Measurements from ENCODE around the gene AP4B1. TPM values are rescaled to one million over a fixed set of nuclear protein-coding genes. Genes with fewer than 3 reads are reported as not detected.

AP4B1 gene
- polyA plus RNA-seq, 2 donors = 12.9 to 15.1 TPM

- no peak overlapping the region for H3K4me3 ChIP-seq (ENCODE audit: low read depth in 1 of 2, low read length in 2 of 2)
- 83 to 87% methylated on average over 2 of the region's 2 CpGs for WGBS, 2 donors
- H3K9me3 ChIP-seq (ENCODE audit: control insufficient read depth in 2 of 2, insufficient read depth in 1 of 2, low read depth in 1 of 2, low read length in 1 of 2) = no peaks in the 10 kb centered on the region
- no peaks in the 10 kb centered on the region for H3K4me1 ChIP-seq (ENCODE audit: control insufficient read depth in 2 of 2, insufficient read depth in 2 of 2, low read length in 1 of 2)
- H3K27me3 ChIP-seq (ENCODE audit: control insufficient read depth in 1 of 2, insufficient read depth in 2 of 2, low read length in 2 of 2) = no peaks in the 10 kb centered on the region
- no peak overlapping the region for H3K27ac ChIP-seq (ENCODE audit: low read depth in 2 of 2, low read length in 1 of 2)
- H3K36me3 ChIP-seq (ENCODE audit: control insufficient read depth in 2 of 2, insufficient read depth in 2 of 2, low read length in 1 of 2) = no peaks in the 10 kb centered on the region
These were observed 12.9 kb upstream of the AP4B1 start for GRCh38 chr1:113917400-113918082.

- WGBS, 2 donors = 96 to 98% methylated on average over 5 of the region's 5 CpGs
These were observed 12.4 kb upstream of the AP4B1 start for GRCh38 chr1:113916974-113917373.

GRCh38 chr1:113913887-113914664, 9.5 kb upstream of the AP4B1 start:
- Histone ChIP-seq H3K4me3 (ENCODE audit: low read depth in 1 of 2, low read length in 2 of 2) (no peak overlapping the region), H3K27me3 (ENCODE audit: control insufficient read depth in 1 of 2, insufficient read depth in 2 of 2, low read length in 2 of 2) (no peaks in the 10 kb centered on the region), H3K9me3 (ENCODE audit: control insufficient read depth in 2 of 2, insufficient read depth in 1 of 2, low read depth in 1 of 2, low read length in 1 of 2) (no peaks in the 10 kb centered on the region), H3K4me1 (ENCODE audit: control insufficient read depth in 2 of 2, insufficient read depth in 2 of 2, low read length in 1 of 2) (no peaks in the 10 kb centered on the region), H3K36me3 (ENCODE audit: control insufficient read depth in 2 of 2, insufficient read depth in 2 of 2, low read length in 1 of 2) (peaks cover 0 to 5% of the 10 kb centered on the region in 2 donors), H3K27ac (ENCODE audit: low read depth in 2 of 2, low read length in 1 of 2) (no peak overlapping the region)
- 81 to 88% methylated on average over 5 of the region's 5 CpGs for whole genome bisulfite sequencing, 2 donors

More at GRCh38 chr1:113916974-113917373, 12.4 kb upstream of the AP4B1 start:
- no peak overlapping the region for H3K4me3 ChIP-seq (ENCODE audit: low read depth in 1 of 2, low read length in 2 of 2)
- no peaks in the 10 kb centered on the region for H3K27me3 ChIP-seq (ENCODE audit: control insufficient read depth in 1 of 2, insufficient read depth in 2 of 2, low read length in 2 of 2)
- no peaks in the 10 kb centered on the region for H3K36me3 ChIP-seq (ENCODE audit: control insufficient read depth in 2 of 2, insufficient read depth in 2 of 2, low read length in 1 of 2)
- H3K4me1 ChIP-seq (ENCODE audit: control insufficient read depth in 2 of 2, insufficient read depth in 2 of 2, low read length in 1 of 2) = no peaks in the 10 kb centered on the region
- no peaks in the 10 kb centered on the region for H3K9me3 ChIP-seq (ENCODE audit: control insufficient read depth in 2 of 2, insufficient read depth in 1 of 2, low read depth in 1 of 2, low read length in 1 of 2)
- H3K27ac ChIP-seq (ENCODE audit: low read depth in 2 of 2, low read length in 1 of 2) = no peak overlapping the region

GRCh38 chr1:113913312-113913668, 8.7 kb upstream of the AP4B1 start:
- no peaks in the 10 kb centered on the region for H3K4me1 ChIP-seq (ENCODE audit: control insufficient read depth in 2 of 2, insufficient read depth in 2 of 2, low read length in 1 of 2)
- no peak overlapping the region for H3K4me3 ChIP-seq (ENCODE audit: low read depth in 1 of 2, low read length in 2 of 2)
- peak overlapping the region in 1 of 2 donors; percentile 59 for H3K27ac ChIP-seq (ENCODE audit: low read depth in 2 of 2, low read length in 1 of 2)
- peaks cover 0 to 8% of the 10 kb centered on the region in 2 donors for H3K36me3 ChIP-seq (ENCODE audit: control insufficient read depth in 2 of 2, insufficient read depth in 2 of 2, low read length in 1 of 2)
- 46 to 50% methylated on average over 3 of the region's 3 CpGs for WGBS, 2 donors
- no peaks in the 10 kb centered on the region for H3K9me3 ChIP-seq (ENCODE audit: control insufficient read depth in 2 of 2, insufficient read depth in 1 of 2, low read depth in 1 of 2, low read length in 1 of 2)
- H3K27me3 ChIP-seq (ENCODE audit: control insufficient read depth in 1 of 2, insufficient read depth in 2 of 2, low read length in 2 of 2) = no peaks in the 10 kb centered on the region

- Histone ChIP-seq H3K4me3 (ENCODE audit: low read depth in 1 of 2, low read length in 2 of 2) (no peak overlapping the region), H3K36me3 (ENCODE audit: control insufficient read depth in 2 of 2, insufficient read depth in 2 of 2, low read length in 1 of 2) (peaks cover 0 to 12% of the 10 kb centered on the region in 2 donors), H3K27ac (ENCODE audit: low read depth in 2 of 2, low read length in 1 of 2) (peak overlapping the region in 1 of 2 donors; percentile 59), H3K9me3 (ENCODE audit: control insufficient read depth in 2 of 2, insufficient read depth in 1 of 2, low read depth in 1 of 2, low read length in 1 of 2) (no peaks in the 10 kb centered on the region), H3K27me3 (ENCODE audit: control insufficient read depth in 1 of 2, insufficient read depth in 2 of 2, low read length in 2 of 2) (no peaks in the 10 kb centered on the region), H3K4me1 (ENCODE audit: control insufficient read depth in 2 of 2, insufficient read depth in 2 of 2, low read length in 1 of 2) (no peaks in the 10 kb centered on the region)
- WGBS, 2 donors = 64 to 65% methylated on average over 6 of the region's 6 CpGs
These were observed 8.2 kb upstream of the AP4B1 start for GRCh38 chr1:113912594-113913311.

GRCh38 chr1:113905435-113905861, 849 bp upstream of the AP4B1 start:
- Histone ChIP-seq H3K36me3 (ENCODE audit: control insufficient read depth in 2 of 2, insufficient read depth in 2 of 2, low read length in 1 of 2) (peaks cover 0 to 11% of the 10 kb centered on the region in 2 donors), H3K9me3 (ENCODE audit: control insufficient read depth in 2 of 2, insufficient read depth in 1 of 2, low read depth in 1 of 2, low read length in 1 of 2) (no peaks in the 10 kb centered on the region), H3K4me3 (ENCODE audit: low read depth in 1 of 2, low read length in 2 of 2) (peak overlapping the region; percentile 65 to 83), H3K27me3 (ENCODE audit: control insufficient read depth in 1 of 2, insufficient read depth in 2 of 2, low read length in 2 of 2) (no peaks in the 10 kb centered on the region), H3K4me1 (ENCODE audit: control insufficient read depth in 2 of 2, insufficient read depth in 2 of 2, low read length in 1 of 2) (peaks cover 0 to 2% of the 10 kb centered on the region in 2 donors), H3K27ac (ENCODE audit: low read depth in 2 of 2, low read length in 1 of 2) (peak overlapping the region; percentile 68 to 99)
- WGBS, 2 donors = 0% methylated on average over 17 of the region's 17 CpGs

- H3K27ac ChIP-seq (ENCODE audit: low read depth in 2 of 2, low read length in 1 of 2) = peak overlapping the region; percentile 85 to 99
- no peaks in the 10 kb centered on the region for H3K27me3 ChIP-seq (ENCODE audit: control insufficient read depth in 1 of 2, insufficient read depth in 2 of 2, low read length in 2 of 2)
- no peaks in the 10 kb centered on the region for H3K9me3 ChIP-seq (ENCODE audit: control insufficient read depth in 2 of 2, insufficient read depth in 1 of 2, low read depth in 1 of 2, low read length in 1 of 2)
- peaks cover 0 to 14% of the 10 kb centered on the region in 2 donors for H3K36me3 ChIP-seq (ENCODE audit: control insufficient read depth in 2 of 2, insufficient read depth in 2 of 2, low read length in 1 of 2)
- WGBS, 2 donors = 0% methylated on average over 11 of the region's 11 CpGs
- H3K4me3 ChIP-seq (ENCODE audit: low read depth in 1 of 2, low read length in 2 of 2) = peak overlapping the region; percentile 65 to 83
- H3K4me1 ChIP-seq (ENCODE audit: control insufficient read depth in 2 of 2, insufficient read depth in 2 of 2, low read length in 1 of 2) = peaks cover 0 to 2% of the 10 kb centered on the region in 2 donors
These were observed 316 bp downstream of the AP4B1 start for GRCh38 chr1:113904293-113904673.

DNA sequence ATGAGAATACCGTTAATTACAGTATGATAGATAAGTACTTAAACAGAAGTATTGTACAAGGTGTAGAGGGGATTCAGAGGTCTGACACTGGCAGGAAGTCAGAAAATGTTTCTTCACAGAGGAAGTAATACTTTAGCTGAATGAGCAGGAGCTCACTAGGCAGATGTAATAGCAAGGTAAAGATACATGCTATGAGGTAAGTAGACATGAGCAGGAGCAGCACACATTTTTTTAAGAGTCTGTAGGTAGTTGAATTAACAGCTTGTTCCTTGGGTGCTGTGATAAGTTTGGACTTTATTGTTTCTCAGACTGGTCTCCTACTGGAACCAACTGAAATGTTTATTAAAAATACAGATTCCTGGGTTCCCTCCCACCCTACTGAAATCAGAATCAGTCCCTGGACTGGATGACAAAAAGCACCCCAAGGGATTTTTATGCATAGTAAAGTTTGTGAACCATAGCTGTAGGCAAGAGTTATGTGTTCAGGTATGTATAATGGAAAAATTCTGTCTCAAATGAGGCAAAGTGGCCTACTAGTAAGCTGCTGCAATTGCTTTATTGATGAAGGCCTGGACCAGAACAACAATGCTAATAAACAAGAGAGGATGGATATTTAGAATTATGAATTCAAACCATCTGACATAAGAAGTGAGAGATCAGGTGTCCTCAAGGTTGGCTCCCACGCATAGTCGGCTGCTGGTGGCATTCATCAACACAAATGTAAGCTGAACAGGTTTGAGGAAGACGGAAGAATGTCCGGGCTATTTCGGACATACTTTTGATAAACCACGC, 902 bp downstream of the AP4B1 start:
- peak overlapping the region; percentile 85 to 99 for H3K27ac ChIP-seq (ENCODE audit: low read depth in 2 of 2, low read length in 1 of 2)
- 15% methylated on average over 7 of the region's 7 CpGs for WGBS, 2 donors
- peaks cover 0 to 2% of the 10 kb centered on the region in 2 donors for H3K4me1 ChIP-seq (ENCODE audit: control insufficient read depth in 2 of 2, insufficient read depth in 2 of 2, low read length in 1 of 2)
- peaks cover 0 to 13% of the 10 kb centered on the region in 2 donors for H3K36me3 ChIP-seq (ENCODE audit: control insufficient read depth in 2 of 2, insufficient read depth in 2 of 2, low read length in 1 of 2)
- H3K9me3 ChIP-seq (ENCODE audit: control insufficient read depth in 2 of 2, insufficient read depth in 1 of 2, low read depth in 1 of 2, low read length in 1 of 2) = no peaks in the 10 kb centered on the region
- no peaks in the 10 kb centered on the region for H3K27me3 ChIP-seq (ENCODE audit: control insufficient read depth in 1 of 2, insufficient read depth in 2 of 2, low read length in 2 of 2)
- H3K4me3 ChIP-seq (ENCODE audit: low read depth in 1 of 2, low read length in 2 of 2) = peak overlapping the region; percentile 65 to 83

DNA sequence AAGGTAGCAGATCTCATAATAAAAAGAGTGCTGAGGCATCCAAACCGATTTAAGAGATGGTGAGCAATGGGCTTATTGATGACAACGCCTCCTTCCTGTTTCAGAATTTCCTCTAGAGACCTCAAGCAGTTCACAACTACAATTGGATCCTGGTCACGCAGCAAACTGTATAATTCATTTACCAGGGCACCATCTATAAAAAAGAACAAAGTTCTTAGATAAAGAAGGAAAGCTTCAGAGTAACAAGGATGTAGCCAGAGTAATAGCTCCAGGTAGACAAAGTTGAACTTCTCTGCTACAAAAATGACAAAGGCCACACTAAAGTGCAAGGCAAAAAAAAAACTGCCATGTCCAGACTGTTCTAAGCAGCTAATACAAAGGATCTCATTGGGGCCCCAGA, 3.4 kb downstream of the AP4B1 start:
- no peaks in the 10 kb centered on the region for H3K27me3 ChIP-seq (ENCODE audit: control insufficient read depth in 1 of 2, insufficient read depth in 2 of 2, low read length in 2 of 2)
- H3K4me3 ChIP-seq (ENCODE audit: low read depth in 1 of 2, low read length in 2 of 2) = no peak overlapping the region
- H3K4me1 ChIP-seq (ENCODE audit: control insufficient read depth in 2 of 2, insufficient read depth in 2 of 2, low read length in 1 of 2) = peaks cover 0 to 2% of the 10 kb centered on the region in 2 donors
- no peaks in the 10 kb centered on the region for H3K9me3 ChIP-seq (ENCODE audit: control insufficient read depth in 2 of 2, insufficient read depth in 1 of 2, low read depth in 1 of 2, low read length in 1 of 2)
- peaks cover 8 to 11% of the 10 kb centered on the region in 2 donors for H3K36me3 ChIP-seq (ENCODE audit: control insufficient read depth in 2 of 2, insufficient read depth in 2 of 2, low read length in 1 of 2)
- WGBS, 2 donors = 66 to 83% methylated on average over 3 of the region's 3 CpGs
- no peak overlapping the region for H3K27ac ChIP-seq (ENCODE audit: low read depth in 2 of 2, low read length in 1 of 2)

Measured in esophagus (tissue), 2 donors.